ENCODE measurements around the gene KLHL2.

KLHL2 gene

GRCh38 chr4:165309456-165309855, 102.1 kb downstream of the KLHL2 start:
- TF ChIP-seq CTCF (IDR thresholded peaks at IDR 0.05; ENCODE audit: insufficient read depth, low read length, poor library complexity, severe bottlenecking): no peak
- Histone ChIP-seq H3K4me3 (replicated peaks; ENCODE audit: low read depth, low read length) (no peak overlapping the region), H3K27me3 (replicated peaks; ENCODE audit: control insufficient read depth, insufficient read depth, low read length) (no peaks in the 10 kb centered on the region), H3K36me3 (ENCODE audit: control insufficient read depth, insufficient read depth, low read length) (peaks cover 2% of the 10 kb centered on the region)
- no peak for DNase-seq (ENCODE audit: extremely low read depth, insufficient read length)

- Histone ChIP-seq H3K27me3 (replicated peaks; ENCODE audit: control insufficient read depth, insufficient read depth, low read length) (no peaks in the 10 kb centered on the region), H3K36me3 (ENCODE audit: control insufficient read depth, insufficient read depth, low read length) (peaks cover 2% of the 10 kb centered on the region)
- no peak for DNase-seq (ENCODE audit: extremely low read depth, insufficient read length)
These were observed 105.1 kb downstream of the KLHL2 start for GRCh38 chr4:165312506-165312905.

GRCh38 chr4:165319030-165319429, 111.7 kb downstream of the KLHL2 start:
- DNase-seq (ENCODE audit: extremely low read depth, insufficient read length): no peak
- Histone ChIP-seq H3K4me3 (replicated peaks; ENCODE audit: low read depth, low read length) (no peak overlapping the region), H3K36me3 (ENCODE audit: control insufficient read depth, insufficient read depth, low read length) (no peaks in the 10 kb centered on the region), H3K27me3 (replicated peaks; ENCODE audit: control insufficient read depth, insufficient read depth, low read length) (no peaks in the 10 kb centered on the region)
- TF ChIP-seq CTCF (IDR thresholded peaks at IDR 0.05; ENCODE audit: insufficient read depth, low read length, poor library complexity, severe bottlenecking): no peak

More at GRCh38 chr4:165312506-165312905, 105.1 kb downstream of the KLHL2 start:
- TF ChIP-seq CTCF (IDR thresholded peaks at IDR 0.05; ENCODE audit: insufficient read depth, low read length, poor library complexity, severe bottlenecking): no peak
- no peak overlapping the region for H3K4me3 ChIP-seq (replicated peaks; ENCODE audit: low read depth, low read length)

GRCh38 chr4:165319509-165319908, 112.1 kb downstream of the KLHL2 start:
- Histone ChIP-seq H3K4me3 (replicated peaks; ENCODE audit: low read depth, low read length) (no peak overlapping the region), H3K36me3 (ENCODE audit: control insufficient read depth, insufficient read depth, low read length) (no peaks in the 10 kb centered on the region), H3K27me3 (replicated peaks; ENCODE audit: control insufficient read depth, insufficient read depth, low read length) (no peaks in the 10 kb centered on the region)
- TF ChIP-seq CTCF (IDR thresholded peaks at IDR 0.05; ENCODE audit: insufficient read depth, low read length, poor library complexity, severe bottlenecking): no peak
- DNase-seq (ENCODE audit: extremely low read depth, insufficient read length): no peak

GRCh38 chr4:165324236-165324917, 117.0 kb downstream of the KLHL2 start:
- H3K27me3 ChIP-seq (replicated peaks; ENCODE audit: control insufficient read depth, insufficient read depth, low read length): no peaks in the 10 kb centered on the region
- H3K36me3 ChIP-seq (ENCODE audit: control insufficient read depth, insufficient read depth, low read length): no peaks in the 10 kb centered on the region
- DNase-seq (ENCODE audit: extremely low read depth, insufficient read length): no peak
- no peak for TF ChIP-seq CTCF (IDR thresholded peaks at IDR 0.05; ENCODE audit: insufficient read depth, low read length, poor library complexity, severe bottlenecking)
- H3K4me3 ChIP-seq (replicated peaks; ENCODE audit: low read depth, low read length): no peak overlapping the region

- TF ChIP-seq CTCF (IDR thresholded peaks at IDR 0.05; ENCODE audit: insufficient read depth, low read length, poor library complexity, severe bottlenecking): no peak
- Histone ChIP-seq H3K4me3 (replicated peaks; ENCODE audit: low read depth, low read length) (no peak overlapping the region), H3K27me3 (replicated peaks; ENCODE audit: control insufficient read depth, insufficient read depth, low read length) (no peaks in the 10 kb centered on the region), H3K36me3 (ENCODE audit: control insufficient read depth, insufficient read depth, low read length) (no peaks in the 10 kb centered on the region)
- no peak for DNase-seq (ENCODE audit: extremely low read depth, insufficient read length)
These were observed 117.5 kb downstream of the KLHL2 start for GRCh38 chr4:165324918-165325304.
